ENCODE results near the gene ZFYVE19. TPM values are rescaled to one million over a fixed set of nuclear protein-coding genes. Genes with fewer than 3 reads are reported as not detected.

ZFYVE19 gene
- total and polyA plus RNA-seq, 8 donors = 7.4 to 27.3 (median 9.3) TPM

GRCh38 chr15:40847223-40847961, 40.5 kb downstream of the ZFYVE19 start:
- no peaks in the 10 kb centered on the region for H3K9me3 ChIP-seq
- peak; percentile 49 to 68 (median 58) for ATAC-seq
- no peak for FAIRE-seq
- peaks cover 0 to 6% (median 0%) of the 10 kb centered on the region in 3 donors for H3K36me3 ChIP-seq
- intact Hi-C loops (cut with DNase I) = no loop called here
- 49 to 61% methylated on average over 6 to 7 of the region's 7 CpGs for WGBS, 2 donors
- no peaks in the 10 kb centered on the region for H3K27me3 ChIP-seq
- no peak for TF ChIP-seq CTCF (IDR thresholded peaks at IDR 0.05)
- peak overlapping the region in 2 of 4 donors; percentile 73 to 89 for H3K4me3 ChIP-seq
- peak overlapping the region; percentile 60 to 94 (median 83) for H3K27ac ChIP-seq
- DNase-seq = peak in 4 of 6 donors; percentile 63 to 82 (median 70)
- H3K4me1 ChIP-seq = peaks cover 0 to 25% (median 16%) of the 10 kb centered on the region in 3 donors

DNA sequence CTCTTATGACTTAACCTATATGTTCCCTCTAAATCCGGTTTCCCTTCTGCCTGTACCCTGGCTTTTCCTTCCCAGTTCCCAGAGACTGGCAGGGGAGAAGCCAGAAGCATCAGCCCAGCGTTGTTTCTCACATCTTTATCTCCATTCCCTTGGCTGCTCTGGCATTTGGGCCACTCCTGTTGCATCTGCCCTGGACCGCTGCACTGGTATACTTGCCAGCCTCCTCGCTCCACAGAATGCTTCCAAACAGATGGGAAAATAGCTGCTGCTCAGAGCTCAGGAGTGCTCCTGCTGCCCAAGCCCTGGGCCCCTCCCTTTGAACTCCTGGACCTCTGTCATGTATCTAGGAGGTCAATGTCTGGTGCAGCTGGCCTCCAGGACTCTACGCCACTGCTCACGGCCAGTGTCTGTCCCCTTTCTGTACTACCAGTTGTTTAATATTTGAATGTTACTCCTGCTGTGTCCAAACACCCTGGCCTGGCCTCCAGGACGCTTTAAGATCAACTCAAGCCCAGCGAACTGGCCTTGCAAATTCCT, 43.8 kb downstream of the ZFYVE19 start:
- no peak for ATAC-seq
- FAIRE-seq = no peak
- Histone ChIP-seq H3K27me3 (no peaks in the 10 kb centered on the region), H3K36me3 (peaks cover 0 to 33% (median 15%) of the 10 kb centered on the region in 3 donors), H3K27ac (no peak overlapping the region), H3K9me3 (no peaks in the 10 kb centered on the region), H3K4me3 (no peak overlapping the region), H3K4me1 (peaks cover 0 to 22% (median 10%) of the 10 kb centered on the region in 3 donors)
- DNase-seq = no peak
- no peak for TF ChIP-seq CTCF (IDR thresholded peaks at IDR 0.05)
- intact Hi-C loops (cut with DNase I) = no loop called here
- 85 to 87% methylated on average over 8 of the region's 8 CpGs for WGBS, 2 donors

- 83 to 85% methylated on average over 5 of the region's 5 CpGs for WGBS, 2 donors
- H3K27me3 ChIP-seq = no peaks in the 10 kb centered on the region
- peaks cover 0 to 48% (median 19%) of the 10 kb centered on the region in 3 donors for H3K36me3 ChIP-seq
- H3K27ac ChIP-seq = no peak overlapping the region
- no peak for FAIRE-seq
- intact Hi-C loops (cut with DNase I) = no loop called here
- TF ChIP-seq CTCF (IDR thresholded peaks at IDR 0.05) = no peak
- DNase-seq = no peak
- no peak for ATAC-seq
- no peak overlapping the region for H3K4me3 ChIP-seq
- H3K9me3 ChIP-seq = no peaks in the 10 kb centered on the region
- H3K4me1 ChIP-seq = peaks cover 0 to 15% (median 0%) of the 10 kb centered on the region in 3 donors
Observed at GRCh38 chr15:40852529-40852928, 45.6 kb downstream of the ZFYVE19 start.

GRCh38 chr15:40853241-40853890, 46.5 kb downstream of the ZFYVE19 start:
- no peak overlapping the region for H3K4me3 ChIP-seq
- ATAC-seq = no peak
- no peak overlapping the region for H3K27ac ChIP-seq
- H3K27me3 ChIP-seq = no peaks in the 10 kb centered on the region
- intact Hi-C loops (cut with DNase I) = no loop called here
- 89 to 90% methylated on average over 16 of the region's 16 CpGs for WGBS, 2 donors
- peaks cover 0 to 10% (median under 1%) of the 10 kb centered on the region in 3 donors for H3K4me1 ChIP-seq
- FAIRE-seq = no peak
- H3K36me3 ChIP-seq = peaks cover 0 to 48% (median 19%) of the 10 kb centered on the region in 3 donors
- H3K9me3 ChIP-seq = no peaks in the 10 kb centered on the region
- DNase-seq = peak in 1 of 6 donors; percentile 54
- TF ChIP-seq CTCF (IDR thresholded peaks at IDR 0.05) = no peak
